NB4 (cell line): Measurements from ENCODE around the gene VASH1.

Experiments
- CTCF ChIP-seq: IDR thresholded peaks from one replicate; pipeline ENCODE4 v1.5.1; 2012; ENCODE audit warnings: low read depth, low read length
- MYC ChIP-seq: IDR thresholded peaks from 2 replicates; pipeline ENCODE4 v1.6.1; 2011; ENCODE audit warnings: low read depth, low read length

DNA sequence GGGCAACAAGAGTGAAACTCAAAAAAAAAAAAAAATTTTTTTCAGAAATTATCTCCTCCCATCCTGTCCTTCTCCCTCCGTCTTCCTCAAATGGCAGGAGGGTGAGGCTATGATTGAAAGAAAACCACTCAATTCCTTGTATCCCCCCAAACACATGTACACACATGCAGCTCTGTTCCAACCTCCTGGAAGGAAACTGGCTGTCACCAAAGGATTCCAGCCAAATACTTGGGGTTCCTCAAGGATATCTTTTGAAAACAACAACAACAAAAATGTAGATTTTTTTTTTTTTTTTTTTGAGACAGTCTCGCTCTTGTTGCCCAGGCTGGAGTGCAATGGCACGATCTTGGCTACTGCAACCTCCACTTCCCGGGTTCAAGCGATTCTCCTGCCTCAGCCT lies 46.8 kb upstream of the VASH1 start:
- TF ChIP-seq CTCF (no peak), MYC (no peak)
